Measurements from ENCODE around the gene TSPAN8.
A peak's percentile ranks its signal among the peaks of the same experiment; 100 is the strongest.
"Not testable (repeated sequence)": the region's sequence is repeated elsewhere in the genome, so short reads cannot be mapped to it uniquely, and the experiment has no call there.

The TSPAN8 gene

GRCh38 chr12:71129364-71129763, 28.4 kb downstream of the TSPAN8 start:
- no peak for DNase-seq (ENCODE audit: low read depth, low spot score)

GRCh38 chr12:71128191-71128788, 29.5 kb downstream of the TSPAN8 start:
- DNase-seq (ENCODE audit: low read depth, low spot score): no peak

- no peak for DNase-seq (ENCODE audit: low read depth, low spot score)
Observed at GRCh38 chr12:71125949-71126348, 31.9 kb downstream of the TSPAN8 start.

DNA sequence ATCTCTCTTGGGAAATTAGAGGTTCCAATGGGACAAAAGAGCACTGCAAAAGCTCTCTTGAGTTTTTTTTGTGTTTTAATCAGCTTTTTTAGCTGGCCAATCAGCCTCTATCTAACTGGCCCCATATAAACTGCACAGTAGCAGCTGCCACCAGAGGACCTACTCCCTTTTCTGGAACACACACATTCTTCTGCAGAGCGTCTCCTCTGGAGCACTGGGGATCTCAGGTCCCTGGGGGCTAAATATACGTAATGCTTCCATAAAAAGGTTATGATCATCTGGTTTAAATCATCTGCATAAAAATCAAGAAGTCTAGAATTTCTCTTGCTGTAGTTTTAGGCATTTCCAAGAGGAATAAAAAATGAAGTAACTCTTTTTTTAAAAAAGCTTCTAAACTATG, 32.3 kb downstream of the TSPAN8 start:
- DNase-seq (ENCODE audit: low read depth, low spot score): no peak

GRCh38 chr12:71124835-71125460, 32.9 kb downstream of the TSPAN8 start:
- DNase-seq (ENCODE audit: low read depth, low spot score): no peak

- not testable (repeated sequence) for DNase-seq (ENCODE audit: low read depth, low spot score)
Observed at GRCh38 chr12:71113148-71113547, 44.7 kb downstream of the TSPAN8 start.

DNA sequence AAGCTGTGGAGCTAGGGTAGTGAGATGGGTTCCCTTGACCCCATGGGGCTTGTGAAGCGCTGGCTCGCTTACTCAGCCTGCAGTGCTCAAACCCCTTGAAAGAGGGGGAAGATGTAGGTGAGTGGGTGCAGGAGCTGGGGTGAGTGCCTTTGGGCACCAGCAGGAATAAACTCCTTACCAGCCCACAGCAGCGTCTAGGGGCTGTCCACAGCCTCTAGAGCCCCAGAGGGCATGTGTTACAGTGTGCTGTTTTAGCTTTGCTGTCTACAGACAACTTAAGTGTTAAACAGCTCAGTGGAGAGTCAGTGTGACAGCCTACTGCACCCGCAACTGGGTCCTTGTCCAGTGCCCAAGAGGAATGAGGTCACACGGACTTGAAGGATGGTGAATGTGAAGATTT, 48.0 kb downstream of the TSPAN8 start:
- no peak for DNase-seq (ENCODE audit: low read depth, low spot score)

GRCh38 chr12:71108355-71108754, 49.4 kb downstream of the TSPAN8 start:
- no peak for DNase-seq (ENCODE audit: low read depth, low spot score)

DNA sequence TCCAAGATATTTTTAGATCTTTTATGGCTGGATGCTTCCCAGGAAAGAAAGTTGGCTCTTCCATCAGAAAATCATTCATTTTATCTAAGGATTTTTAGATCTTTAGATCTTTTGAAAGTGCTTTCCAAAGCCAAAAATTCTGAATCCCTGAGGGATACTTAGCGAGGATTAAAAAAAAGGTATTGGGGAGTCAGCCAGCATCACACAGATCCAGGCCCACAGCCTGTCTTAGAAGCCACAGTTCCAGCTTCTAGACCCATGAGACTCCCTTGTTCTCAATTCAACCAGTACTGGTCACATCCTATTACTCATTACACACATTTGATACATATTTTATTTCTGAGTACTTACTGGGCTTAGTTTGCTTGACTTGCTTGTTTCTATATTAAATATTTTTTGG, 49.9 kb downstream of the TSPAN8 start:
- DNase-seq (ENCODE audit: low read depth, low spot score): no peak

- no peak for DNase-seq (ENCODE audit: low read depth, low spot score)
Observed at GRCh38 chr12:71105956-71106355, 51.8 kb downstream of the TSPAN8 start.

DNA sequence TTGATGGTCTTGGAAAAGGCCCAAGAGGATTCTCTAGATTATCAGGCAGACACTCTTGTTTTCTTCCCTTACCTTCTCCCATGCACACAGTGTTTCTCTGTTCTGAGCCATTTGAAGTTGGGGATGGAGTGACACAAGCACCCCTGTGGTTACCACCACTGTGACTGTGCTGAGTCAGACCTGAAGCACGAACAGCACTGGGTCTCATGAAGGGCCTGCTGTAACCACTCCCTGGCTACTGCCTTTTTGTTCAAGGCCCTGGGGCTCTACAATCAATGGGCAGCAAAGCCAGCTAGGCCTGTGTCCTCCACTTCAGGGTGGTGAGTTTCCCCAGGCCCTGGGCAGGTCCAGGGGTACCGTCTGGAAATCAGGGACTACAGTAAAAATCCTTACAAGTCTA, 65.5 kb downstream of the TSPAN8 start:
- DNase-seq (ENCODE audit: low read depth, low spot score): peak; percentile 15

DNA sequence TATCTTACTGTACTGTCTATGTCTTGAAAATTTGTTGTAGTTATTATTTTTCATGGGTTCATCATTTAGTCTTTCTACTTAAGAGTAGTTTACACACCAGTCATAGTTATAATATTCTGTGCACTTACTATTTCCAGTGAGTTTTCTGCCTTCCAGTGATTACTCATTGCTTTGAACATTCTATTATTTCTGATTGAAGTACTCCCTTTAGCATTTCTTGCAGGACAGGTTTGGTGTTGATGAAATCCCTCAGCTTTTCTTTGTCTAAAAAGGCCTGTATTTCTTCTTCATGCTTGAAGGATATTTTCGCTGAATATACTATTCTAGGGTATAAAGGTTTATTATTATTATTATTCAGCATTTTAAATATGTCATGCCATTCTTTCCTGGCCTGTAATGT, 66.8 kb downstream of the TSPAN8 start:
- no peak for DNase-seq (ENCODE audit: low read depth, low spot score)

DNA sequence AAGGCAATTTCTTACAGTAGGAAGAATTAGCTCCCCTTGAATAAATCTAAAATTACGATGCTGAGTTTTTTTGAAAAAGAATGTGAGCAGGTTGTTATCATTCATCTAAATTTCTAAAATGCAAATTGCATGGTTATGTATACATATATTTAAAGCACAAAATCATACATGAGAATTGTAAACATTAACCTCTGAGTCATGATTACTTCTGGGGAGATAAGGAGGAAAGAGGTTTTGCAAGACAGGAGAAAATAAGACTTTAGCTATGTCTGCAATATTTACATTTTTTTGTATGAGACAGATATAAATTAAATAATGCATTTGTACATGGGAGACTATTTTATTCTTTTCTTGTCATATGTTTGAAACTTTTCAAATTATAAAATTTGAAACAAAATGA, 72.2 kb downstream of the TSPAN8 start:
- DNase-seq (ENCODE audit: low read depth, low spot score): no peak

DNA sequence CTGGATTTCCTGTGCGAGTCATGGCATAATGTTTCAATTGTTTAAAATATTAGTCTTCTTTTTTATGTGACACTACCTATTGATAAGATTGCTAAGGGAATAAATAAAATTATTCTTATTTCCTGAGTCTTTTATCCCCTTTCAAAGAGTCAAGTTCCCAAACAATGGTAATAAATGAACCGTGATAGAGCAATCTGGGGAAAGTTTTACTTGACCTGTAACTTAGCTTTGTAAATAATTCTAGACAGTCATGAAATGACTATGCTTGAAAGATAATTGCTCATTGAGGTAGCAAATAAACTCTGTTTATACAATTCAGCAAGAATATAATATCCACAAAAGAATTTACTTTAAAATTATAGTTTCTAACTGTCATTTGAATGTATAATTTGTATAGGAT, 82.1 kb downstream of the TSPAN8 start:
- DNase-seq (ENCODE audit: low read depth, low spot score): no peak

Data from smooth muscle cell of the brain vasculature (primary cell).